Erythroblast (primary cell): ENCODE data around the gene MTX2.
"Not testable (repeated sequence)": the region's sequence is repeated elsewhere in the genome, so short reads cannot be mapped to it uniquely, and the experiment has no call there.

ENCODE experiments used
- DNase-seq, 2 experiments: peaks; one replicate each; lab custom pipeline; 2025; lab: John Stamatoyannopoulos, UW
- GATA1 ChIP-seq: IDR thresholded peaks from 2 replicates; pipeline ENCODE4 v1.6.1; 2011; ENCODE audit warnings: low read depth, mild to moderate bottlenecking, control low read depth, low read length, moderate library complexity
- POLR2A ChIP-seq: IDR thresholded peaks from 2 replicates; pipeline ENCODE4 v1.6.1; 2011; ENCODE audit warnings: mild to moderate bottlenecking, low read length

Gene MTX2

GRCh38 chr2:176272870-176273459 is 3.7 kb downstream of the MTX2 start:
- TF ChIP-seq POLR2A = no peak
- TF ChIP-seq GATA1 = no peak

GRCh38 chr2:176278927-176279326 is 9.7 kb downstream of the MTX2 start:
- no peak for DNase-seq
- TF ChIP-seq GATA1 = no peak
- TF ChIP-seq POLR2A = no peak

More at GRCh38 chr2:176272870-176273459, 3.7 kb downstream of the MTX2 start:
- DNase-seq = no peak

GRCh38 chr2:176280156-176280555 is 10.9 kb downstream of the MTX2 start:
- TF ChIP-seq POLR2A (no peak), GATA1 (no peak)
- no peak for DNase-seq

GRCh38 chr2:176280867-176281658 is 11.8 kb downstream of the MTX2 start:
- TF ChIP-seq GATA1 = no peak
- TF ChIP-seq POLR2A = peak; percentile 31
- peak; percentile 68 to 92 for DNase-seq

- no peak for DNase-seq
- TF ChIP-seq GATA1 = no peak
- no peak for TF ChIP-seq POLR2A
These were observed 14.2 kb downstream of the MTX2 start for GRCh38 chr2:176283291-176284068.

GRCh38 chr2:176284461-176285049 is 15.3 kb downstream of the MTX2 start:
- peak in 1 of 2 experiments; percentile 9 for DNase-seq
- TF ChIP-seq GATA1 (no peak), POLR2A (no peak)

GRCh38 chr2:176285321-176285720 is 16.1 kb downstream of the MTX2 start:
- TF ChIP-seq POLR2A (no peak), GATA1 (no peak)
- no peak for DNase-seq

GRCh38 chr2:176291335-176291734 is 22.1 kb downstream of the MTX2 start:
- TF ChIP-seq GATA1 (no peak), POLR2A (no peak)
- DNase-seq = no peak

GRCh38 chr2:176291809-176292283 is 22.6 kb downstream of the MTX2 start:
- DNase-seq = no peak
- TF ChIP-seq GATA1 (no peak), POLR2A (no peak)

GRCh38 chr2:176292608-176293007 is 23.4 kb downstream of the MTX2 start:
- DNase-seq = no peak
- TF ChIP-seq GATA1 (no peak), POLR2A (no peak)

GRCh38 chr2:176293334-176293733 is 24.1 kb downstream of the MTX2 start:
- no peak for DNase-seq
- TF ChIP-seq GATA1 (no peak), POLR2A (no peak)

- no peak for DNase-seq
- TF ChIP-seq GATA1 (no peak), POLR2A (no peak)
These were observed 27.8 kb downstream of the MTX2 start for GRCh38 chr2:176297067-176297466.

GRCh38 chr2:176297737-176298136 is 28.5 kb downstream of the MTX2 start:
- TF ChIP-seq GATA1 = no peak
- no peak for TF ChIP-seq POLR2A
- DNase-seq = no peak

- not testable (repeated sequence) for DNase-seq
These were observed 36.8 kb downstream of the MTX2 start for GRCh38 chr2:176306020-176306419.
